ENCODE data around the gene CRLF1.

The CRLF1 gene

GRCh38 chr19:18606281-18607225 lies at the start of gene CRLF1:
TSS of gene CRLF1 (minus strand) at chr19:18606799. CDS start at chr19:18606656, 143 bp downstream.
- DNase-seq (ENCODE audit: low read depth) = no peak

GRCh38 chr19:18655173-18655844 lies 48.7 kb upstream of the CRLF1 start:
- no peak for DNase-seq (ENCODE audit: low read depth)

GRCh38 chr19:18654469-18654868 lies 47.9 kb upstream of the CRLF1 start:
- no peak for DNase-seq (ENCODE audit: low read depth)

- DNase-seq (ENCODE audit: low read depth) = no peak
These were observed 47.3 kb upstream of the CRLF1 start for GRCh38 chr19:18653853-18654252.

GRCh38 chr19:18651733-18652132 lies 45.1 kb upstream of the CRLF1 start:
- no peak for DNase-seq (ENCODE audit: low read depth)

- no peak for DNase-seq (ENCODE audit: low read depth)
These were observed 44.7 kb upstream of the CRLF1 start for GRCh38 chr19:18651300-18651699.

GRCh38 chr19:18650468-18651041 lies 44.0 kb upstream of the CRLF1 start:
- DNase-seq (ENCODE audit: low read depth) = no peak

- DNase-seq (ENCODE audit: low read depth) = no peak
These were observed 43.4 kb upstream of the CRLF1 start for GRCh38 chr19:18650021-18650390.

GRCh38 chr19:18649371-18650020 lies 42.9 kb upstream of the CRLF1 start:
- DNase-seq (ENCODE audit: low read depth) = no peak

GRCh38 chr19:18648973-18649315 lies 42.3 kb upstream of the CRLF1 start:
- DNase-seq (ENCODE audit: low read depth) = no peak

GRCh38 chr19:18647807-18648206 lies 41.2 kb upstream of the CRLF1 start:
- no peak for DNase-seq (ENCODE audit: low read depth)

GRCh38 chr19:18647371-18647767 lies 40.8 kb upstream of the CRLF1 start:
- no peak for DNase-seq (ENCODE audit: low read depth)

GRCh38 chr19:18646535-18647370 lies 40.2 kb upstream of the CRLF1 start:
- no peak for DNase-seq (ENCODE audit: low read depth)

- no peak for DNase-seq (ENCODE audit: low read depth)
These were observed 38.5 kb upstream of the CRLF1 start for GRCh38 chr19:18645035-18645511.

- no peak for DNase-seq (ENCODE audit: low read depth)
These were observed 37.8 kb upstream of the CRLF1 start for GRCh38 chr19:18644196-18645034.

- no peak for DNase-seq (ENCODE audit: low read depth)
These were observed 33.2 kb upstream of the CRLF1 start for GRCh38 chr19:18639706-18640243.

- no peak for DNase-seq (ENCODE audit: low read depth)
These were observed 31.4 kb upstream of the CRLF1 start for GRCh38 chr19:18637673-18638630.

- DNase-seq (ENCODE audit: low read depth) = no peak
These were observed 30.5 kb upstream of the CRLF1 start, which contains the start of gene KLHL26 for GRCh38 chr19:18636969-18637629. TSS of gene KLHL26 (plus strand) at chr19:18637028. CDS start at chr19:18637055, 27 bp downstream.
